ENCODE results near the gene LRRC8D.

- TF ChIP-seq YY1 (IDR thresholded peaks at IDR 0.05; ENCODE audit: insufficient read depth, insufficient read length) (no peak), SUZ12 (IDR thresholded peaks at IDR 0.05; ENCODE audit: extremely low read depth, insufficient read depth, insufficient read length) (no peak), ZNF274 (IDR thresholded peaks at IDR 0.05; ENCODE audit: low read depth, low read length) (no peak)
Observed at GRCh38 chr1:89974256-89974655, 153.4 kb downstream of the LRRC8D start.
